Mesendoderm (in vitro differentiated cells): Measurements from ENCODE around the gene GPR142.
A peak's percentile ranks its signal among the peaks of the same experiment; 100 is the strongest.

Experiments used
- DNase-seq: peaks from one replicate; pipeline ENCODE4 v3.0.0; 2013
- H2AK5ac ChIP-seq: 2 replicates; pipeline ENCODE4 v1.6.1; 2013; ENCODE audit warnings: low read length, inconsistent platforms
- H2BK120ac ChIP-seq: 2 replicates; pipeline ENCODE4 v1.6.1; 2013; ENCODE audit warnings: low read depth, mild to moderate bottlenecking, low read length, moderate library complexity, mixed read lengths
- H2BK15ac ChIP-seq: replicated peaks from 2 replicates; pipeline ENCODE4 v1.6.1; 2013; ENCODE audit warnings: low read depth, mild to moderate bottlenecking, moderate library complexity
- H2BK5ac ChIP-seq: 2 replicates; pipeline ENCODE4 v1.6.1; 2013; ENCODE audit warnings: low read length, inconsistent platforms
- H3K18ac ChIP-seq: 2 replicates; pipeline ENCODE4 v1.6.1; 2013; ENCODE audit warnings: mild to moderate bottlenecking, low read length, mixed read lengths
- H3K23ac ChIP-seq: one replicate; pipeline ENCODE4 v1.6.1; 2013; ENCODE audit warnings: low read length
- H3K27ac ChIP-seq: 2 replicates; pipeline ENCODE4 v1.5.1; 2013; ENCODE audit warnings: low read depth, mild to moderate bottlenecking, inconsistent platforms, low read length, moderate library complexity
- H3K27me3 ChIP-seq: 2 replicates; pipeline ENCODE4 v1.6.1; 2013; ENCODE audit warnings: low read length, control low read depth, mild to moderate bottlenecking, inconsistent platforms; ENCODE audit not compliant: insufficient read depth, poor library complexity
- H3K36me3 ChIP-seq: 2 replicates; pipeline ENCODE4 v1.6.1; 2013; ENCODE audit warnings: low read length, inconsistent platforms; ENCODE audit not compliant: control insufficient read depth, insufficient read depth
- H3K4ac ChIP-seq: one replicate; pipeline ENCODE4 v1.6.1; 2013; ENCODE audit warnings: low read depth, mild to moderate bottlenecking, low read length, moderate library complexity
- H3K4me1 ChIP-seq: 2 replicates; pipeline ENCODE4 v1.6.1; 2013; ENCODE audit warnings: low read depth, low read length, inconsistent platforms; ENCODE audit not compliant: control insufficient read depth
- H3K4me2 ChIP-seq: 2 replicates; pipeline ENCODE4 v1.6.1; 2013; ENCODE audit warnings: low read length
- H3K4me3 ChIP-seq: 2 replicates; pipeline ENCODE4 v1.5.1; 2013; ENCODE audit warnings: mild to moderate bottlenecking, low read length
- H3K56ac ChIP-seq: one replicate; pipeline ENCODE4 v1.6.1; 2013; ENCODE audit warnings: low read length
- H3K79me1 ChIP-seq: 2 replicates; pipeline ENCODE4 v1.6.1; 2013; ENCODE audit warnings: low read length, inconsistent platforms
- H3K79me2 ChIP-seq: 2 replicates; pipeline ENCODE4 v1.6.1; 2013; ENCODE audit warnings: mild to moderate bottlenecking, low read length; ENCODE audit not compliant: control insufficient read depth, insufficient read depth
- H3K9ac ChIP-seq: 2 replicates; pipeline ENCODE4 v1.6.1; 2013; ENCODE audit warnings: low read length, inconsistent platforms
- H4K5ac ChIP-seq: one replicate; pipeline ENCODE4 v1.6.1; 2013; ENCODE audit warnings: low read length
- H4K8ac ChIP-seq: one replicate; pipeline ENCODE4 v1.6.1; 2013; ENCODE audit warnings: low read depth, mild to moderate bottlenecking, control low read depth, low read length, moderate library complexity
- WGBS: extraction: QIAGEN DNeasy Blood & Tissue Kit; methylation state at CpG from one replicate; pipeline ENCODE4 v1.1.7; 2013; ENCODE audit warnings: low lambda C conversion rate, missing lambda C conversion rate; ENCODE audit not compliant: insufficient coverage; ENCODE audit errors: extremely low coverage; 5-methylcytosine and 5-hydroxymethylcytosine counted together

The GPR142 gene

DNA sequence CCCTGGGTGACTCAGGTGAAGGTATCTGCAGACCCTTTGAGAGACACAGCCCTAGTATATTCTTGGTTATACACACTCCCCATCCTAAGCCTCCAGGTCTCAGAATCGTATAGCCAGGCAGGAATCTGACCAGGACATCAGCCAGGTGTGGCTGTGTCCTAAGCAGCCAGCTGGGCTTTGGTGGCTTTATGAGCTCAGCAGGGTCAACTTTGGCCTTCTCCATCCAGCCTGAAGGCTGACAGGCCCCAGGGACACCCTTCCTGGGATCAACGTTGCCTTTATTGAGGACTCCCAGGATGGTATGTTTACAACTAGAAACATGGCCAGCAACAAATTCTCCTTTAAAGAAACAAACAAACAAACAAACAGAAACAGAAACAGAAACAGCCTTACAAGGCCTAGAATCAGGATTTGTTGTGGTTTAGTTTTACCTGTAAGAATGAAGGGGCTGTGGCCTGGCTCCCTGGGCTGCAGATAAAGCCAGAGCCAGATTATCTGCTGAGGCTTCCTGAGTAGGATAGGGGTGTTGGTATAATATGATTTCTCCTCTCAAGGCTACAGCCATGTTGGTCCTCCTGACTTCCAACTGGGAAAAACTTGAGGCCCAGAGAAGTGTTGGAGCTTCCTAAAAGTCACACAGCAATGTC, 32.8 kb upstream of the GPR142 start:
- Histone ChIP-seq H3K23ac (no peak overlapping the region), H2AK5ac (no peak overlapping the region), H3K79me1 (no peaks in the 10 kb centered on the region), H3K4me1 (no peaks in the 10 kb centered on the region), H3K79me2 (no peaks in the 10 kb centered on the region), H4K5ac (no peak overlapping the region), H2BK5ac (no peak overlapping the region), H3K56ac (no peak overlapping the region), H3K27ac (no peak overlapping the region), H3K4me2 (no peak overlapping the region), H2BK120ac (no peak overlapping the region), H3K18ac (no peak overlapping the region), H4K8ac (no peak overlapping the region), H3K36me3 (no peaks in the 10 kb centered on the region), H3K9ac (no peak overlapping the region), H3K27me3 (no peaks in the 10 kb centered on the region), H3K4me3 (no peak overlapping the region), H2BK15ac (no peak overlapping the region), H3K4ac (no peak overlapping the region)
- peak; percentile 51 for DNase-seq
- WGBS: no CpG with 5 or more reads among the region's 2 CpGs

DNA sequence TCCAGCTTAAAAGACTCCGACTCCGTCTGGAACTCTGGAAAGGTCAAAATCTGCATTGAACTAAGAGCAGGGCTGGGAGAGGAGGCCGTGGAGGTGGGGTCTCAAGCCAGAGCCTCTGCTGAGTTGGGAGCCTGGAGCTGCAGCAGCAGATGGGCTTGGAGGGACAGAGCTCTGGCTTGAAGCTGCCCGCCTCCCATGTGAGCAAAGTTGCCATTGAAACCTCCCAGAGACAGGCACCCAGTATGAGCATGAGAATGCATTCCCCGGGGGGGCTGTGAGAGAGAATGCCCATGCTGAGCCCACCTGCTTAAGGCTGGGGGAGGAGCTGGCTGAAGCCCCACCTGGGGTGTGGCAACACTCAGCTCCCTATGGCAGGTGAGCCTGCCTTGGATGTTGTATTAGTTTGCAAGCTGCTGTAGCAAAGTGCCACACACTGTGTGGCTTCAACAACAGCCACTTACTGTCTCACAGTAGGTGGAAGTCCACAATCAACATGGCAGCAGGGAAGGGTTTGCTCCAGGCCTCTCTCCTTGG, 31.7 kb upstream of the GPR142 start:
- H3K4ac ChIP-seq: no peak overlapping the region
- H3K36me3 ChIP-seq: no peaks in the 10 kb centered on the region
- no peak overlapping the region for H3K27ac ChIP-seq
- no peak overlapping the region for H2BK5ac ChIP-seq
- no peaks in the 10 kb centered on the region for H3K79me1 ChIP-seq
- H2BK120ac ChIP-seq: no peak overlapping the region
- no peak overlapping the region for H3K4me2 ChIP-seq
- no peak overlapping the region for H3K4me3 ChIP-seq
- no peak overlapping the region for H3K23ac ChIP-seq
- no peaks in the 10 kb centered on the region for H3K79me2 ChIP-seq
- H2AK5ac ChIP-seq: no peak overlapping the region
- H4K8ac ChIP-seq: no peak overlapping the region
- no CpG with 5 or more reads among the region's 5 CpGs for WGBS
- H3K4me1 ChIP-seq: no peaks in the 10 kb centered on the region
- H3K56ac ChIP-seq: no peak overlapping the region
- no peak overlapping the region for H2BK15ac ChIP-seq
- H3K9ac ChIP-seq: no peak overlapping the region
- H4K5ac ChIP-seq: no peak overlapping the region
- no peaks in the 10 kb centered on the region for H3K27me3 ChIP-seq
- H3K18ac ChIP-seq: no peak overlapping the region
- DNase-seq: no peak

DNA sequence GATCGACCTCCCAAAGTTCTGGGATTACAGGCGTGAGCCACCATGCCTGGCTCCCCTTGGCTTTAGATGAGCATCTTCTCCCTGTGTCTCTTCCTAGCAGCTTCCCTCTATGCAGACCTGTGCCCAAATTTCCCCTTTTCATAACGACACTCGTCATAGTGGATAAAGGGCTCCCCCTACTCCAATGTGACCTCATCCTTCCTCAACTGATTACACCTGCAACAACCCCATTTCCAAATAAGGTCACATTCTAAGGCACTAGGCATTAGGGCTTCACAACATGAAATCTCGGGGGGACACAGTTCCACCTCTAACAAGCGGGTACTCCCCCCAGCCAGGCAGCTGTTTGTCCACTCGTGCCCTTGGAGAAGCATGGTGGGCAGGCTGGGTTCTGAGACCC, 31.0 kb upstream of the GPR142 start:
- H3K79me1 ChIP-seq: no peaks in the 10 kb centered on the region
- H2AK5ac ChIP-seq: no peak overlapping the region
- no CpG with 5 or more reads among the region's 7 CpGs for WGBS
- no peak overlapping the region for H3K18ac ChIP-seq
- no peak overlapping the region for H2BK5ac ChIP-seq
- H3K4ac ChIP-seq: no peak overlapping the region
- no peak overlapping the region for H3K27ac ChIP-seq
- no peak overlapping the region for H3K23ac ChIP-seq
- H3K56ac ChIP-seq: no peak overlapping the region
- no peaks in the 10 kb centered on the region for H3K36me3 ChIP-seq
- H4K8ac ChIP-seq: no peak overlapping the region
- H3K4me2 ChIP-seq: no peak overlapping the region
- H3K27me3 ChIP-seq: no peaks in the 10 kb centered on the region
- H2BK15ac ChIP-seq: no peak overlapping the region
- no peak for DNase-seq
- no peak overlapping the region for H3K4me3 ChIP-seq
- no peak overlapping the region for H4K5ac ChIP-seq
- H3K9ac ChIP-seq: no peak overlapping the region
- H2BK120ac ChIP-seq: no peak overlapping the region
- no peaks in the 10 kb centered on the region for H3K79me2 ChIP-seq
- H3K4me1 ChIP-seq: no peaks in the 10 kb centered on the region

DNA sequence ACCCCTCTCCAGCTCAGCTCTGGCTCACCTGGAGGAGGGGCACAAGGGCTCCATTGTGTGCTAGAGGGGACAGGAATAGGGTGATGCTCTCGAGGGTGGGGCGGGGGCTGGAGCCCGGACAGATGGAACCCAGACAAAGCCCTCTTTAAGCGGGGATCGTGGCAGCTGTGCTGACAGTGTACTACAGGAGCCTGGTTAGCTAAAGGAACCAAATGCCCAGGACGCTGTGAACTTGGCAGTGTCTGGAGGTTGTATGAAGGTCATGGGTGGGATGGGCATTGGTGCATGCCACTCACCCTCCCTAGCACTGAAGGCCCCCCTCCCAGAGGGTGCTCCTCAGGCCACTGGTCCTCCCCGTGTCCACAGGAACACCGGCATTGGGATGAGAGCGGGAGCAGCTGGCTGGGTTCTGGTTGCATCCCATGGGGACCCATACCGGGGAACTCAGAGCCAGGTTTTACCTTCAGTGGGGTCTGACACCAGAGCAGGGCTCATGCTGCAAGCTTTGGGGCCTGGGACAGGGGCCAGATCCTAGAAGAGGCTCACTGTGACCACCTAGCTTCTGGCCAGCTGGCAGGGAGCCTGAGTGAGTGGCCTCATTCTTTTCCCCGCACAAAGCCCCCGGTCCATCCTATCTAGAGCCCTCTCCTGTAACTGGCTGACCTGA, 29.3 kb upstream of the GPR142 start:
- Histone ChIP-seq H3K56ac (no peak overlapping the region), H3K4me1 (no peaks in the 10 kb centered on the region), H4K5ac (no peak overlapping the region), H2BK5ac (no peak overlapping the region), H3K4ac (no peak overlapping the region), H2AK5ac (no peak overlapping the region), H3K4me3 (no peak overlapping the region), H3K79me1 (no peaks in the 10 kb centered on the region), H3K18ac (no peak overlapping the region), H3K36me3 (no peaks in the 10 kb centered on the region), H4K8ac (no peak overlapping the region), H3K23ac (no peak overlapping the region), H3K4me2 (no peak overlapping the region), H3K27ac (no peak overlapping the region), H3K9ac (no peak overlapping the region), H3K79me2 (no peaks in the 10 kb centered on the region), H2BK120ac (no peak overlapping the region), H3K27me3 (no peaks in the 10 kb centered on the region), H2BK15ac (no peak overlapping the region)
- no peak for DNase-seq
- no CpG with 5 or more reads among the region's 12 CpGs for WGBS

DNA sequence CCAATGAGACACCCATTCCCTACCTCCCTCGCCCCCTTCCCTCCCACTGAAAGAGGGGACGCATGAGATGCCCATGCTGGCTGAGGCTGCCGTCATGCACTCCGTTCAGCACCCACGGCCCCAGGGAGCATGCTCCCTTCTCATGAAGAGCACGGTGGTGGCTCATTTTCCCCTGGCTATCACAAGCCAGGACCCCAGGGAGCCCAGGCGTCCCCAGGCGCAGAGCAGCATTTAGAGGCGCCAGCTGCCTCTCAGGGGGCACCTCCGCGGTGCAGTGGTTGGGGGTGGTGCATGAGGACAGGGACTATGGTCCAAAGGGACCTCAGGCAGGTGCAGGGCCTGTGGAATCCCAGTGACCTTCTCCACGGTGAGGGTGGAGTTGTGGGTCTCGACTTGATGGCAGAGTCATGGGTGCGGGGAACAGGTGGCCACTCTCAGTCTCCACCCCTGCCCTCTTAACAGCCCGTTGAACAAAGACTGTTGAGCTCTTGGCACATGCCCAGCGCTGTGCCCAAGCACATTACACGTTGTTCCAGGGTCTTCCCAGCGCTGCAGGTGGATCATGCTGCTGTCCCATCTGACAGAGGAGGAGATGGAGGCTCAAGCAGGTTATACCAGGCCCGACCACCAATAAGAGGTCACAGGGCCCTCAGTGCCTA, 27.6 kb upstream of the GPR142 start:
- H3K4me1 ChIP-seq: no peaks in the 10 kb centered on the region

More for the DNA sequence above, 27.6 kb upstream of the GPR142 start:
- Histone ChIP-seq H3K23ac (no peak overlapping the region), H3K79me1 (no peaks in the 10 kb centered on the region), H4K8ac (no peak overlapping the region), H3K36me3 (no peaks in the 10 kb centered on the region), H2BK15ac (no peak overlapping the region), H2BK120ac (no peak overlapping the region), H2BK5ac (no peak overlapping the region), H3K79me2 (no peaks in the 10 kb centered on the region), H3K27me3 (no peaks in the 10 kb centered on the region), H3K4me2 (no peak overlapping the region), H3K27ac (no peak overlapping the region), H3K4ac (no peak overlapping the region), H4K5ac (no peak overlapping the region), H3K4me3 (no peak overlapping the region), H3K18ac (no peak overlapping the region), H3K56ac (no peak overlapping the region), H3K9ac (no peak overlapping the region), H2AK5ac (no peak overlapping the region)
- DNase-seq: no peak
- WGBS: no CpG with 5 or more reads among the region's 19 CpGs
